K562 (cell line): ENCODE measurements around the gene GAB2. TPM values are rescaled to one million over a fixed set of nuclear protein-coding genes. Genes with fewer than 3 reads are reported as not detected.
A peak's percentile ranks its signal among the peaks of the same experiment; 100 is the strongest.

Source experiments
- ARNT ChIP-seq, 2 experiments: fragments of 450-650 bp; IDR thresholded peaks; 2 replicates each; pipeline ENCODE4 v1.6.1; 2016; ENCODE audit warnings: mild to moderate bottlenecking in 1 of 2
- HNRNPUL1 ChIP-seq: fragments of 200-400 bp; formaldehyde crosslinking; IDR thresholded peaks from 2 replicates; pipeline ENCODE4 v1.6.1; 2017; ENCODE audit warnings: low read length
- MTA3 ChIP-seq: fragments of 450-650 bp; formaldehyde crosslinking; IDR thresholded peaks from 2 replicates; pipeline ENCODE4 v1.6.1; 2017; ENCODE audit warnings: mild to moderate bottlenecking, borderline replicate concordance
- NR2C2 ChIP-seq, 2 experiments: fragments of 200-800 bp in 1 of 2; sonication (Bioruptor generic) in 1 of 2; sonication (generic) in 1 of 2; formaldehyde crosslinking in 1 of 2; IDR thresholded peaks; 2 replicates each; pipeline versions ENCODE4 v1.6.1 to v1.8.0; 2016 to 2022; ENCODE audit warnings: mild to moderate bottlenecking in 1 of 2, missing compliant biosample characterization in 1 of 2, missing genetic modification characterization in 1 of 2, missing genetic modification reagents in 1 of 2
- SAFB2 ChIP-seq: fragments of 200-400 bp; formaldehyde crosslinking; IDR thresholded peaks from 2 replicates; pipeline ENCODE4 v1.6.1; 2018; ENCODE audit warnings: borderline replicate concordance, low read length, low read depth, moderate library complexity; ENCODE audit not compliant: severe bottlenecking
- SMARCA5 ChIP-seq: fragments of 450-650 bp; IDR thresholded peaks from 2 replicates; pipeline ENCODE4 v1.6.1; 2016
- SRSF9 ChIP-seq: fragments of 200-400 bp; formaldehyde crosslinking; IDR thresholded peaks from 2 replicates; pipeline ENCODE4 v1.6.1; 2017; ENCODE audit warnings: low read depth, low read length, borderline replicate concordance
- TAF9B ChIP-seq: fragments of 450-650 bp; IDR thresholded peaks from 2 replicates; pipeline ENCODE4 v1.6.1; 2018; ENCODE audit warnings: mild to moderate bottlenecking; ENCODE audit not compliant: partially characterized antibody
- TRIM24 ChIP-seq, 2 experiments: fragments of 450-650 bp; IDR thresholded peaks; 2 replicates each; pipeline ENCODE4 v1.6.1; 2016
- ZBTB7A ChIP-seq: IDR thresholded peaks from 2 replicates; pipeline ENCODE4 v1.6.1; 2011; ENCODE audit warnings: low read depth, mild to moderate bottlenecking, low read length, moderate library complexity, borderline replicate concordance; ENCODE audit not compliant: control insufficient read depth
- ZNF175 ChIP-seq: fragments of 200-800 bp; sonication (Bioruptor generic); IDR thresholded peaks from 2 replicates; pipeline ENCODE4 v1.6.1; 2016; ENCODE audit warnings: low read depth, mild to moderate bottlenecking, missing genetic modification characterization, missing compliant biosample characterization
- ZNF282 ChIP-seq: sonication (generic); formaldehyde crosslinking; IDR thresholded peaks from 2 replicates; pipeline ENCODE4 v1.8.1; 2023; ENCODE audit warnings: missing genetic modification reagents
- ZNF384 ChIP-seq: IDR thresholded peaks from 2 replicates; pipeline ENCODE4 v1.6.1; 2012; ENCODE audit warnings: low read depth, low read length, improper control_type of control experiment
- polyA plus RNA-seq, 8 experiments: library from polyadenylated mRNA; depleted of rRNA in 4 of 8; stranded (reverse) in 5 of 8; unstranded in 3 of 8; fragments of >200 nt; fragmentation: Nextera tagmentation in 2 of 8; fragmentation: Illumina TruSeq in 1 of 8; extraction: Ambion mirVana in 2 of 8; extraction: Trizol in 1 of 8; gene quantifications; 2 replicates each; pipeline versions ENCODE4 v1.2.1 to v1.2.3, GENCODE V29; 2011 to 2014; ENCODE audit warnings: inconsistent platforms in 1 of 8, missing spikeins in 1 of 8
- total RNA-seq, 7 experiments: library from RNA; depleted of rRNA in 6 of 7; stranded (reverse); fragments of >200 nt in 6 of 7; fragmentation: Illumina TruSeq in 2 of 7; extraction: Trizol in 2 of 7; gene quantifications; 2 replicates each; pipeline versions ENCODE4 v1.2.1 to v1.2.3, GENCODE V29; 2011 to 2021; ENCODE audit warnings: low replicate concordance in 1 of 7
- TF ChIP-seq, protein P1 (sequence below), 2 experiments: fragments of 450-650 bp; formaldehyde crosslinking in 1 of 2; IDR thresholded peaks; 2 replicates each; pipeline versions ENCODE4 v1.4.0 to v1.6.1; 2014 to 2020; ENCODE audit warnings: mild to moderate bottlenecking in 2 of 2, borderline replicate concordance in 1 of 2, low read depth in 1 of 2
- TF ChIP-seq, protein P2 (sequence below): fragments of 450-650 bp; IDR thresholded peaks from one replicate; pipeline ENCODE4 v1.6.1; 2018; ENCODE audit warnings: mild to moderate bottlenecking, moderate library complexity; ENCODE audit not compliant: partially characterized antibody
- TF ChIP-seq, protein P3 (sequence below): fragments of 250-450 bp; sonication (Bioruptor Pico); IDR thresholded peaks from 2 replicates; pipeline ENCODE4 v1.8.0; 2022; ENCODE audit warnings: inconsistent platforms, mild to moderate bottlenecking, moderate library complexity, borderline replicate concordance

Gene GAB2
- total and polyA plus RNA-seq, 9 of the 15 experiments (the other 6 are each of a cell fraction or from before 2014, with no cell fraction given), result 2.3 to 35.2 (median 16.1) TPM

GRCh38 chr11:78432058-78432515 lies 14.5 kb upstream of the GAB2 start (continued):
- TF ChIP-seq, protein P1, sequence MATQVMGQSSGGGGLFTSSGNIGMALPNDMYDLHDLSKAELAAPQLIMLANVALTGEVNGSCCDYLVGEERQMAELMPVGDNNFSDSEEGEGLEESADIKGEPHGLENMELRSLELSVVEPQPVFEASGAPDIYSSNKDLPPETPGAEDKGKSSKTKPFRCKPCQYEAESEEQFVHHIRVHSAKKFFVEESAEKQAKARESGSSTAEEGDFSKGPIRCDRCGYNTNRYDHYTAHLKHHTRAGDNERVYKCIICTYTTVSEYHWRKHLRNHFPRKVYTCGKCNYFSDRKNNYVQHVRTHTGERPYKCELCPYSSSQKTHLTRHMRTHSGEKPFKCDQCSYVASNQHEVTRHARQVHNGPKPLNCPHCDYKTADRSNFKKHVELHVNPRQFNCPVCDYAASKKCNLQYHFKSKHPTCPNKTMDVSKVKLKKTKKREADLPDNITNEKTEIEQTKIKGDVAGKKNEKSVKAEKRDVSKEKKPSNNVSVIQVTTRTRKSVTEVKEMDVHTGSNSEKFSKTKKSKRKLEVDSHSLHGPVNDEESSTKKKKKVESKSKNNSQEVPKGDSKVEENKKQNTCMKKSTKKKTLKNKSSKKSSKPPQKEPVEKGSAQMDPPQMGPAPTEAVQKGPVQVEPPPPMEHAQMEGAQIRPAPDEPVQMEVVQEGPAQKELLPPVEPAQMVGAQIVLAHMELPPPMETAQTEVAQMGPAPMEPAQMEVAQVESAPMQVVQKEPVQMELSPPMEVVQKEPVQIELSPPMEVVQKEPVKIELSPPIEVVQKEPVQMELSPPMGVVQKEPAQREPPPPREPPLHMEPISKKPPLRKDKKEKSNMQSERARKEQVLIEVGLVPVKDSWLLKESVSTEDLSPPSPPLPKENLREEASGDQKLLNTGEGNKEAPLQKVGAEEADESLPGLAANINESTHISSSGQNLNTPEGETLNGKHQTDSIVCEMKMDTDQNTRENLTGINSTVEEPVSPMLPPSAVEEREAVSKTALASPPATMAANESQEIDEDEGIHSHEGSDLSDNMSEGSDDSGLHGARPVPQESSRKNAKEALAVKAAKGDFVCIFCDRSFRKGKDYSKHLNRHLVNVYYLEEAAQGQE (IDR thresholded peaks at IDR 0.05; ENCODE audit: borderline replicate concordance), result peak; percentile 50
- TF ChIP-seq, protein P1 (CRISPR knock-in tag; IDR thresholded peaks at IDR 0.05; ENCODE audit: low read depth), result no peak
- TF ChIP-seq, protein P2, sequence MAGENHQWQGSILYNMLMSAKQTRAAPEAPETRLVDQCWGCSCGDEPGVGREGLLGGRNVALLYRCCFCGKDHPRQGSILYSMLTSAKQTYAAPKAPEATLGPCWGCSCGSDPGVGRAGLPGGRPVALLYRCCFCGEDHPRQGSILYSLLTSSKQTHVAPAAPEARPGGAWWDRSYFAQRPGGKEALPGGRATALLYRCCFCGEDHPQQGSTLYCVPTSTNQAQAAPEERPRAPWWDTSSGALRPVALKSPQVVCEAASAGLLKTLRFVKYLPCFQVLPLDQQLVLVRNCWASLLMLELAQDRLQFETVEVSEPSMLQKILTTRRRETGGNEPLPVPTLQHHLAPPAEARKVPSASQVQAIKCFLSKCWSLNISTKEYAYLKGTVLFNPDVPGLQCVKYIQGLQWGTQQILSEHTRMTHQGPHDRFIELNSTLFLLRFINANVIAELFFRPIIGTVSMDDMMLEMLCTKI, result no peak
- TF ChIP-seq ZBTB7A (no peak), MTA3 (no peak), TRIM24 (IDR thresholded peaks at IDR 0.05) (no peak), ARNT (IDR thresholded peaks at IDR 0.05) (peak in 1 of 2 experiments; percentile 61; a peak in 1 of 4 replicates), TAF9B (no peak), HNRNPUL1 (no peak), SMARCA5 (0 out of 2 replicates have a peak, but pooled peaks have one; percentile 22), ZNF384 (peak; percentile 98), NR2C2 (CRISPR knock-in tag; IDR thresholded peaks at IDR 0.05) (no peak), NR2C2 (tag; IDR thresholded peaks at IDR 0.05) (no peak), SRSF9 (no peak), ZNF282 (CRISPR knock-in tag) (no peak), SAFB2 (no peak), ZNF175 (CRISPR knock-in tag) (no peak)
- TF ChIP-seq, protein P3, sequence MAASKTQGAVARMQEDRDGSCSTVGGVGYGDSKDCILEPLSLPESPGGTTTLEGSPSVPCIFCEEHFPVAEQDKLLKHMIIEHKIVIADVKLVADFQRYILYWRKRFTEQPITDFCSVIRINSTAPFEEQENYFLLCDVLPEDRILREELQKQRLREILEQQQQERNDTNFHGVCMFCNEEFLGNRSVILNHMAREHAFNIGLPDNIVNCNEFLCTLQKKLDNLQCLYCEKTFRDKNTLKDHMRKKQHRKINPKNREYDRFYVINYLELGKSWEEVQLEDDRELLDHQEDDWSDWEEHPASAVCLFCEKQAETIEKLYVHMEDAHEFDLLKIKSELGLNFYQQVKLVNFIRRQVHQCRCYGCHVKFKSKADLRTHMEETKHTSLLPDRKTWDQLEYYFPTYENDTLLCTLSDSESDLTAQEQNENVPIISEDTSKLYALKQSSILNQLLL (CRISPR knock-in tag), result no peak
